Stomach (tissue), 9 donors: Measurements from ENCODE around the gene MARCHF10. TPM values are rescaled to one million over a fixed set of nuclear protein-coding genes. Genes with fewer than 3 reads are reported as not detected.

Source experiments
- DNase-seq, 2 donors: peaks; one replicate each; pipeline versions ENCODE4 v3.0.0 to v3.0.0-alpha.2; 2013 to 2019
- H3K27ac ChIP-seq, 5 donors: fragments of 200-600 bp in 4 of 5; sonication (generic) in 4 of 5; one replicate each; pipeline ENCODE4 v1.5.1; 2013 to 2019; ENCODE audit warnings: mild to moderate bottlenecking in 1 of 5, moderate library complexity in 1 of 5
- H3K27me3 ChIP-seq, 3 donors: fragments of 200-600 bp; sonication (generic); one replicate each; pipeline ENCODE4 v1.5.1; 2017 to 2019; ENCODE audit warnings: mixed run types in 1 of 3
- H3K36me3 ChIP-seq, 4 donors: fragments of 200-600 bp; sonication (generic); 1 replicate in 3 of 4; 2 replicates in 1 of 4; pipeline ENCODE4 v1.5.1; 2016 to 2019
- H3K4me1 ChIP-seq, 4 donors: fragments of 200-600 bp; sonication (generic); one replicate each; pipeline ENCODE4 v1.5.1; 2016 to 2019
- H3K4me3 ChIP-seq, 4 donors: fragments of 200-600 bp; sonication (generic) in 3 of 4; one replicate each; pipeline ENCODE4 v1.5.1; 2016 to 2019; ENCODE audit warnings: mild to moderate bottlenecking in 1 of 4
- H3K9me3 ChIP-seq, 4 donors: fragments of 200-600 bp; sonication (generic); one replicate each; pipeline ENCODE4 v1.5.1; 2016 to 2019
- CTCF ChIP-seq, 7 experiments: fragments of 450-650 bp in 4 of 7; fragments of 200-600 bp in 3 of 7; sonication (generic) in 3 of 7; IDR thresholded peaks; one replicate each; pipeline ENCODE4 v1.5.1; 2016 to 2019; ENCODE audit warnings: antibody characterized with exemption in 7 of 7, control low read depth in 2 of 7, mild to moderate bottlenecking in 1 of 7
- EP300 ChIP-seq: sonication (generic); formaldehyde crosslinking; IDR thresholded peaks from one replicate; pipeline ENCODE4 v1.6.1; 2017; ENCODE audit warnings: antibody characterized with exemption
- POLR2A ChIP-seq, 4 donors: fragments of 450-650 bp; IDR thresholded peaks; one replicate each; pipeline ENCODE4 v1.6.1; 2016; ENCODE audit warnings: antibody characterized with exemption in 4 of 4, control low read depth in 2 of 4, mild to moderate bottlenecking in 1 of 4, moderate library complexity in 1 of 4
- POLR2AphosphoS5 ChIP-seq, 3 donors: sonication (generic); formaldehyde crosslinking; IDR thresholded peaks; one replicate each; pipeline ENCODE4 v1.6.1; 2016; ENCODE audit warnings: antibody characterized with exemption in 3 of 3
- WGBS, 5 donors: extraction: QIAGEN DNeasy Blood & Tissue Kit in 3 of 5; methylation state at CpG; one replicate each; pipeline versions ENCODE4 v1.1.5 to v1.1.7; 2013 to 2018; 5-methylcytosine and 5-hydroxymethylcytosine counted together
- intact Hi-C: fragments of 100-400 bp; cut with DNase I; formaldehyde crosslinking; loops from one replicate; pipeline ENCODE4 v1.15.1; 2023; ENCODE audit warnings: low total_unique reads
- polyA plus RNA-seq, 3 donors: library from polyadenylated mRNA; stranded (reverse); fragments of 200-250 nt; gene quantifications; one replicate each; pipeline ENCODE4 v1.2.3, GENCODE V29; 2013
- total RNA-seq, 5 donors: library from RNA; depleted of rRNA; stranded (reverse); fragments of >200 nt; gene quantifications; one replicate each; pipeline versions ENCODE4 v1.1.0 to v1.2.3, GENCODE V29; 2014 to 2016
- donor health status: healthy with polysubstance abuse.
- donor health status: Bipolar disorder and iron deficiency.
- donor health status: healthy.

MARCHF10 gene
- total and polyA plus RNA-seq, 8 donors, result 0.31 to 0.89 TPM; not detected in 6

- intact Hi-C loops, result no loop called here
- Histone ChIP-seq H3K4me3 (no peak overlapping the region), H3K4me1 (no peaks in the 10 kb centered on the region), H3K27ac (no peak overlapping the region), H3K27me3 (no peaks in the 10 kb centered on the region), H3K36me3 (peaks cover 0 to 39% (median 10%) of the 10 kb centered on the region in 4 donors), H3K9me3 (no peaks in the 10 kb centered on the region)
- 87 to 91% (median 88%) methylated on average over 18 to 19 of the region's 19 CpGs for WGBS, 5 donors
- TF ChIP-seq POLR2A (IDR thresholded peaks at IDR 0.05), result no peak
- no peak for TF ChIP-seq CTCF (IDR thresholded peaks at IDR 0.05)
- DNase-seq, result no peak
These were observed 117.8 kb downstream of the MARCHF10 start for GRCh38 chr17:62690168-62690897.

- no peaks in the 10 kb centered on the region for H3K27me3 ChIP-seq
- no peak overlapping the region for H3K27ac ChIP-seq
- H3K36me3 ChIP-seq, result peaks cover 0 to 39% (median 11%) of the 10 kb centered on the region in 4 donors
- no peaks in the 10 kb centered on the region for H3K9me3 ChIP-seq
- DNase-seq, result peak in 1 of 2 donors; percentile 12
- WGBS, 5 donors, result 87 to 94% (median 88%) methylated on average over 28 to 37 of the region's 37 CpGs
- H3K4me1 ChIP-seq, result no peaks in the 10 kb centered on the region
- no peak overlapping the region for H3K4me3 ChIP-seq
- TF ChIP-seq POLR2AphosphoS5 (IDR thresholded peaks at IDR 0.05) (no peak), CTCF (IDR thresholded peaks at IDR 0.05) (no peak), EP300 (no peak)
- intact Hi-C loops, result no loop called here
These were observed 118.5 kb downstream of the MARCHF10 start for GRCh38 chr17:62689441-62690167.

- Histone ChIP-seq H3K36me3 (peaks cover 0 to 39% (median 15%) of the 10 kb centered on the region in 4 donors), H3K4me3 (no peak overlapping the region), H3K9me3 (no peaks in the 10 kb centered on the region), H3K4me1 (no peaks in the 10 kb centered on the region), H3K27me3 (no peaks in the 10 kb centered on the region), H3K27ac (no peak overlapping the region)
- 55 to 72% (median 65%) methylated on average over 10 to 11 of the region's 11 CpGs for WGBS, 5 donors
- TF ChIP-seq POLR2A (IDR thresholded peaks at IDR 0.05) (no peak), EP300 (no peak), CTCF (IDR thresholded peaks at IDR 0.05) (no peak), POLR2AphosphoS5 (IDR thresholded peaks at IDR 0.05) (no peak)
- DNase-seq, result no peak
- intact Hi-C loops, result no loop called here
These were observed 119.5 kb downstream of the MARCHF10 start for GRCh38 chr17:62688398-62689160.

- no peak overlapping the region for H3K27ac ChIP-seq
- WGBS, 5 donors, result 89 to 97% (median 92%) methylated on average over 4 of the region's 4 CpGs
- DNase-seq, result no peak
- intact Hi-C loops, result no loop called here
- H3K36me3 ChIP-seq, result peaks cover 0 to 39% (median 15%) of the 10 kb centered on the region in 4 donors
- no peak overlapping the region for H3K4me3 ChIP-seq
- H3K27me3 ChIP-seq, result no peaks in the 10 kb centered on the region
- TF ChIP-seq CTCF (IDR thresholded peaks at IDR 0.05) (no peak), POLR2A (IDR thresholded peaks at IDR 0.05) (no peak), EP300 (no peak), POLR2AphosphoS5 (IDR thresholded peaks at IDR 0.05) (no peak)
- no peaks in the 10 kb centered on the region for H3K9me3 ChIP-seq
- no peaks in the 10 kb centered on the region for H3K4me1 ChIP-seq
These were observed 120.1 kb downstream of the MARCHF10 start for GRCh38 chr17:62687997-62688396.
